SW480 (cell line): ENCODE measurements around the gene PTTG1IP2.
A peak's percentile ranks its signal among the peaks of the same experiment; 100 is the strongest.

Experiments
- DNase-seq: peaks from one replicate; pipeline ENCODE4 v3.0.0-alpha.2; 2016; ENCODE audit warnings: low spot score

Gene PTTG1IP2

DNA sequence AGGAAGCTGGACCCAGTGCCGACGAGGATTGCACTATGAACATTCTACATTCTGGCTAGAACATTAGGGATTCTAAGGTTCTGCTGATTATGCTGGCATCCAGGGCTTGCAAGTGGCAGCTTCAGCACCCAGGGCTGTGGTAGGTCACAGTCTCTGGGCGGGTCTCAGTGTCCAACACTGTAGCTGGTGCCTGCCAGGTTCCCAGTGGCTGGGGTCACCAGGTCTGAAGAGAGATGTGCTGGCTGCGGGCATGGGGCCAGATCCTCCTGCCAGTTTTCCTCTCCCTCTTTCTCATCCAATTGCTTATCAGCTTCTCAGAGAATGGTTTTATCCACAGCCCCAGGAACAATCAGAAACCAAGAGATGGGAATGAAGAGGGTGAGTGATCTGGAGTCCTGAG is at the start of gene PTTG1IP2:
Gene PTTG1IP2 (plus strand): TSS at position 86 of the 400 bp plus-strand sequence. CDS start 148 bp downstream, at position 234.
- no peak for DNase-seq

DNA sequence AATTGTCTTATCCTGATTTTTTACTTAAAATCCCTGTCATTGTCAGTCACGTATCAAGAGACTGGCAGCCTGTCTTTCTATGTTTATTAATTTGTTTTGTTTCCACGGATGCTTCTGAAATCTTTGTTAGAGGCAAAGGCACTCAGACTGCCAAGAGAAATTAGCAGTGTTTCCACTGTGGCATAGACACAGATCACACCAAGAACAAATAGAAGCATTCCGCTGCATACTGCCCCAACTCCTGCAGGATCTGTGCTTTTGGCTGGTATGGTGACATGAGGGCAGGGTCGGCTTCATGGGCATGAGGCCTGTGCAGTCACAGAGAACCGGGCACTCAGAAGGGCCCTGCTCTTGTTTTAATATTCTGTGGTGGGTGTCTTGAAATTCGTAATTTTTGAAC is 47.8 kb upstream of the PTTG1IP2 start:
- DNase-seq, result no peak

DNA sequence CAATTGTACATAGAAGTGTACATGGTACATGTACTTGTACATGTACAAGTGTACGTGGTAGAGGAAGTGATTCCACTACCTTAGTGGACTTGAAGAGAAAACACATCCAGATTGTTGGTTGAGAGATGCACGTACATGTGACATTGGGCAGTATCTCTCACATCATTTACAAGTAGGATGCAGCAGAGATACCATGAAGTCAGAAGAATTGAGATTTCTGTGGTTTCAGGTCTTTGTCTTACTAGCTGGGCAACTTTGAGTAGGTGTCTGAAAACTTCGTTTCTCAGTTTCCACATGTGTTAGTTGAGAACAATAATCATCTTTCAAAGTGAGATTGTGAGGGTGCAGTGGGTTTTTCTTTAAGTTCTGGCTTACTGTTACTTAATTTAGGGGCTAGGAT is 44.7 kb upstream of the PTTG1IP2 start:
- no peak for DNase-seq

DNA sequence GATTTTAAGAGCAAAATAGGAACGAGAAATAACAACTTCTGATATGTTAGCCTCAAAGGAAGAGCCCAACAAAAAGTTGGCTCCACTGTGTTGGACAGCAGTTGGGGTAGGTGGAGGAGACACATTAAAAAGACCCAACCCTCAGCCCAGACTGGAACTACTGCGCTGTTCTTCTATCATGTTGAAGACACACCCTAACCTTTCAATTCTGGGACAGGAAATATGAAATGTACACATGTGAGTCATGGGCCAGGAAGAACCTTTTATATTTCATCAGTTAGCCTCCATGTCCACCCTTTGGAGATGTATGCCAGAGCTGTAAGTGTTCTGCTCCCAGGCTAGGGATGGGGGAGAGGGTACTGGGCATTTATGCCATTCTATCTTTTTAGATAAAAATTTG is 44.1 kb upstream of the PTTG1IP2 start:
- peak; percentile 74 for DNase-seq

DNA sequence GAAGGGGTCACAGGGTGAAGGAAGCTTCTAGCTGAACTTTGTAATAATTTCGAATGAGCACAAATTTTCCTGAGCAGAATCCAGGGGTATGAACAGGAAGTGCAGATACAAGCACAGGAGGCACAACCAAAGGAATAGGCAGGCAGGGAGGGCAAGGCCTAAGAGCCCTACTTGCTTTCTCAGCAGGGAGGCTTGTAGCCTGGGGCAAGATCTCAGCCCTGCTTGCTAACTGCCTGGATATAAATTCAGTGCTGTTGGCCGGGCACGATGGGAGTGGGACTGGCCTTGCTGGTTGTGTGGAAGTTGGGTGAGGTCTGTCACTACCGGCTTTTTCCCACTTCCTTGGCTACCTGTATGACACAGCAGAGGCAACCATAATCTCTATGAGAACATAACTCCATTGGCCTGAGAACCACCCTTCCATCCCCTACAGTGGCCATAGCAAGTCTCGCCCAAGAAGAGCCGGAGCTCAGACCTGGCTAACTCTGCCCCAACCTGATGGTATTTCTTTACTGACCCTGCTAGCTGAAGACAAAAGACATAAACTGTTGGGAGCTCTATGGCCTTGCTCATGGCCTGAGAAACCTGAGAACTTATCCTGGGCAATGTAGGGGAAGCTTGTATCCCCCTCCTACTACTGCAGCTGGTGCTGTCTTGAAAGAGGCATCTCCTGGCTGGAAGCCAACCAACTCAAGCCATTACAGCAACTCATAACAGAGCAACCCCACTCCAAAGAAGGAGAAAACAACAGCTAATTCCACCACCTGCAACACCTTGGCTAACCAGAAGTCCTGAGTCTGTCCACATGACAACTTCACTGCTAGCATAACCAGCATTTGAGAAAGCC is 38.6 kb upstream of the PTTG1IP2 start:
- no peak for DNase-seq

DNA sequence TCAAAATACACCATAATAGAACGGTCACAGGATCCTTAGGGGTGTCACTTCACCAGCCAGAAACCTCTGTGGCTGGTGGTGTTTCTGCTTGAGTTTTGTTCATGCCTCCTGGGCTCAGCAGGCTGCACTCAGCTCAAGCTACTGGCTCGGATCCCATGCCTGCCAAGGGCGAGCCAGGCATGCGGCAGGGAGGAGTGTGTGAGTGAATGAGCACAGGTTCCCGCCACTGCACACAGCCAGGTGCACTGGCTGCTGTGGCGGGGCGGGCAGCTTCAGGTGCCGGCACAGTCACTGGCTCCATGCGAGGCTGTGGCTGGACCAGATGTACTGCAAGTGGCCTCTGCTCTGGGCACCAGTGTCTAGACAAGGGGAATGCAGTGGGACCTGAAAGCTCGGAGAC is 36.7 kb upstream of the PTTG1IP2 start:
- no peak for DNase-seq

DNA sequence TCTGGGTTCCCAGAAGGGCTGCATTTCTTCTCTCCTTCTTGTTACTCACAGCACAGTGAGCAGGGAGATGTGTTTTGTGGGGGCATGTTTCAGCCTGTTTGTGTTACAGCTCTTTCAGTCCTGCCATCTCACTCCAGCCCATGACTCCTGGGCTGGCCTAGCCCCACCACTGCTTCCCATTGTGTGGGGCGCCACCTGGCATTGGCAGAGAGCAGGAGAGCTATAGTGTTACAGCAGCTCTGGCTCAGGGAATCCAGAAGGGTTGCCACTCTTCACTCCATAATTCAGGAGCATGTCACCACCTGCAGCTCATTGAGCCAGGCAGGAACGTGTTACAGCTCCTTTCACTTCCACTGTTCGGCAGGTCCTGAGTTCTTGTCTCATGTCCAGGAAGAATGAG is 36.2 kb upstream of the PTTG1IP2 start:
- no peak for DNase-seq

DNA sequence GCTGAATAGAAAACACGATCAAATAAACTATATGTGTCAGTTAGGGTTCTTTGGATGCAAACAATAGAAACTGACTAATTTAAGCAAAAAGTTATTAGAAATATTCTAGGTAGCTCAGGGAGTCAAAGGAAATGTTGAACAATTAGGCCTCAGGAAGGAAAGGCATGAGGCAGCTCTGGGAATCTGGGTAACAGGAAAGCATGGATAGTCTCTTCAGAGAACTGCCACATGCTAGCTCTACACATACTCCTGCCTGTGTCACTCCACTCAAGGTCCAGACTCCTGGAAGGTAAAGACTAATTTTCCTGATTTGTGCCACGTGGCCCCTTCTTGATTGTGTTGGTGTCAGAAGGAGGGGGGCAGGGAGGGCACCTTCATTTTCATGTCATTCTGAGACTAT is 23.8 kb upstream of the PTTG1IP2 start:
- no peak for DNase-seq

DNA sequence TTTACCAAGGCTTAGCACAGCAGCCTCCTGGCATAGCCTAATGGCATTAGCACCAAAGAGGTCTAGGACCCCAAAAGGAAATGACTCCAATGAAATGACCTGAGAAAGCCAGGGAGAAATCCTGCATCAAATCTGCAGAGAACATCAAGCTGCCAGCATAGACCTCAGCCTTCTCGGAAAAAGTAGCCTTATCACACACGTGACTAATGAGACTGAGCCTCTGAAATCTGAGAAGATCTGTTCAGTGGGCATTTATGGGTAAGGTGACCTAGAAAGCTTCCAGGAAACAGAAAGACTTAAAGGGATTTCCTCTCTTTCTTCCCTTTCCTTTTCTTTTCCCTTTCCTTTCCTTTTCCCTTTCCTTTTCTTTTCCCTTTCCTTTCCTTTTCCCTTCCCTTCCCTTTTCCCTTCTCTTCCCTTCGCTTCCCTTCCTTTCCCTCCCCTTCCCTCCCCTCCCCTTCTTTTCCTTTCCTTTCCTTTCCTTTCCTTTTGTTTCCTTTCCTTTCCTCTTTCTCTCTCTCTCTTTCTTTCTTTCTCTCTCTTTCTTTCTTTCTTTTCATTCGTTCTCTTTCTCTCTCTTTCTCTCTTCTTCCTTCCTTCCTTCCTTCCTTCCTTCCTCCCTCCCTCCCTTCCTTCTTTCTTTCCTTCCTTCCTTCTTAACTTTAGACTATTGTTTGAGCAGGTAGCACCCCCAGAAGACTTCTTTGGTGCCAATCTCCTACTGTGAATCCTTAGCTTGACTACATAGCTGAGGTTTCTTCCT is 23.1 kb upstream of the PTTG1IP2 start:
- no peak for DNase-seq

DNA sequence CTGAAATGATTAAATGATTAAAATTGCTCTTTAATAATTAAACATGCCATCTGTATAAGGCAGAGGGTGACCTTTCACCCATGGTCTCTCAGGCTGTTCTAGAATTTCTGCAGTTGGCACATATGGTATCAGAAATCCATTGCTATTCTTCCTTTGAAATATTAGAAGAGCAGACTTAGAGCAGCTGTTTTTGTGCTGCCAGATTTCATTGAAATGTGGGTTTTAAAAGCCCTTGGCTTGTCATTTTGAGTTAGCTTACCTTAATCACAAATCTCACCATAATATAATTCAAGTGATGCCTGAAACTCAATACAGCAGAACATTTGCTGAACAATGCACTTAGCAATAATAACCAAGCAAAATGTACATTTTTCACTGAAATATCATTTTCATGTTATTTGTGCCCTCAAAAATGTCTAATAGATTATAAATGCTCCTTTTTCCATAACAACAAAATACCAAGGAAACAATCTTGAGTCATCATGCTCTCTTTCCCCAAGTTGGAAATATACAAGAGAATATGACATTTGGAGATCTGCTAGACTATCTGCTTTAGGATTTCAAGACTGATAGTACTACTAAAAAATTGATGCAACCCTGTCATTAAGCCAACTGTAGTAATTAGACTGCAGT is 16.1 kb upstream of the PTTG1IP2 start:
- no peak for DNase-seq

DNA sequence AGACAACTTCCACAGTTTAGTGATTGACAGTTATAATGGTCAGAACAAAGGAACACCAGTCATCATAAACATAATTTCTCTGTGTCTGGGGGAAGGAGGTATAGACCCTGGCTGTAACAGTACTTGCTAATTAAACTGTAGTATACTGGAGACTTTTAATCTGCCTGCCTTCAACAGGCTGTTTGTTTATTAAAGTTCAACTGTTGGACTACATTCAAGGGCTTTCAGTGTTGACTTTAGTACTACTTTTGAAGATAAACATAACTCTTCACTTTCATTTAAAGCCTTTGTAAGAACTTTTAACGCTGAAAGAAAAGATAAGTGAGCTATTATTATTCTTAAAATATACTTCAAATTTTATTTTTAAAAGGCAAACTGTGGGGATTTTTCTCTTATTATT is 15.5 kb upstream of the PTTG1IP2 start:
- no peak for DNase-seq

DNA sequence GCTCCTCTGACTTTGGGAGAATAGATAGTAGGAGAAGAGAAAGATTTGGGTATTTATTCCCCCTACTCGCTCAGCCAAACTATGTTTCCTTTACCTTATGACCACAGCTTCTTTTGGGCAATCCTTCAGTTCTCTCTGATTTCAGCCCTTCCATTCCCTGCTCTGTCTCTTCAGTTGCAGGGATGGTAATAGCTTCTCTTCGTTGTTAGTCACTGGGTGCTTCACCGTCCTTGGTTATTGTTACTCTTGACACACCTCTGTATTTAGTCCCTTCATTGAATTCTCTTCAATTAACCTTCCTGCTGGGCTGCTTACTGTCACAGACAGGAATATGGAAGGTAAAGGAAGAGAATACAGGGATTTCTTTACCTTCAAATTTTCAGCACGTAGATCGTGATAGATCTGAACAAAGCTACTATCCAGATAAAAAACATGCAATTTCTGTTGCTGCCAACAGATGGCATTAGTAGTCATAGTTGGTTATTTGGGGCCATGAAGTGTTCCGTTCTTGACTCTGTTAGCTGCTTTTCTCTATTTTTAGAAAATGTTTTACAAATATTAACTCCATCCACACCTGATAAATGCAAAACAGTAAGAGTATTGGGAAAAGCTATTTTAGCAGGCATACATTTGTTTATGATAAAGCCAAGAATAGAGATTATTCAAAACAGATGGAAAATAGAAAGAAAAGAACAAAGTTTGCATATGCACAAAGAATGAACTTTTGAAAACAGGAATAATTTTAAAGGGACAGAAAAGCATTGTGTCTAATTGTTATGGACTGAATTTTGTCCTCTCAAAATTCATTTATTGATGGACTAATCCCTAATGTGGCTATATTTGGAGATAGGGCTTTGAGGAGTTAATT is 14.0 kb upstream of the PTTG1IP2 start:
- DNase-seq, result peak; percentile 71

DNA sequence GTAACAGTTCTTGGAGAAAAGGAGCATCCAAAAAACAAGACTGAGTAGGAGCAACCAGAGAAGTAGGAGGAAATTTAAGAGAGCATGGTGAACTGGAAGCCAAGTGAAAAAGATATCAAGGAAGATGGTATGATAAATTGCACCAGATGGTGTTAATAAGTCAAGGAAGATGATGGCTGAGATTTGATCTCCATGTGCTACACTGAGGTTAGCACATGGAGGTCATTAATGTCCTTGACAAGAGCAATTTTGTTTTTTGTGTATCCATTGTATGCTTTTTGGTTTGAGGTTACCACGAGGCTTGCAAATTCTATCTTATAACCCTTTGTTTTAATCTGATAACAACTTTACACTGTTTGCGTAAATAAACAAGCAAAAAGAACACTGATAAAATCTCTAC is 11.3 kb upstream of the PTTG1IP2 start:
- DNase-seq, result no peak

DNA sequence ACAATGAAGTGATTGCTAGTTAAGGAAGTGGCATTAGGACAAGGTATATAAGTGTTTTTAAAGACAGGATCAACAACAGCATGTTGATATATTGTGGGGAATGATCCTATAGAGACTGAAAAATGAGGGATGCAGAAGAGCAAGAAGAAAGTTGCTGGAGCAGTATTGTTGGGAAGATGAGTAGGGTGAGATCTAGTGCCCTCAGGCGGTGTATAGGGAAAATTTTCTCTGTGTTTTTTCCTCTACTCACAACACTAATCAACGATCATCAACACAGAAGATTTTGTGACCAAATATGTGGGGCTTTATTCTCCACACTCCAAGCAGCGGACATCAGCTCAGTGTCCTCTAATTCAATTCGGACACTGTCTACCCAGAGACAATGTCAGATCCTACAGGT is 9.6 kb upstream of the PTTG1IP2 start:
- peak; percentile 47 for DNase-seq

DNA sequence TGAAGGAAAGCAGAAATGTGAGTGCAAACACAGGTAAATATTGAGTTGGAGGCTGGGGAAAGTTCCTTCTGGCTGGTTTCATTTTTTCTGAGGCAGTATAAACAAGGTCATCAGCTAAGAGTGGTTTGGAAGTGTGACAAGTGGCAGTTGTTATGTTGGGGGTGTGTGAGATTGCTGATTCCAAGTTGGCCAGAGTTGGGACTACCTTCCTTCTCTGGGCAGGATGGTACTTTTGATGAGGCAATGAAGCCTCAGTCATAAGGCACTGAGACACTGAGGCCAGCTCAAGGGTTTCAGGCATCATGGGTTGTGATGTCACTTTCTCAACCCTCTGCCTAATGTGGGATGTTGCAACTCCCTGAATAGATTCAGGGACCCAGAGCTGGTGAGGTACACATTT is 8.2 kb upstream of the PTTG1IP2 start:
- no peak for DNase-seq

DNA sequence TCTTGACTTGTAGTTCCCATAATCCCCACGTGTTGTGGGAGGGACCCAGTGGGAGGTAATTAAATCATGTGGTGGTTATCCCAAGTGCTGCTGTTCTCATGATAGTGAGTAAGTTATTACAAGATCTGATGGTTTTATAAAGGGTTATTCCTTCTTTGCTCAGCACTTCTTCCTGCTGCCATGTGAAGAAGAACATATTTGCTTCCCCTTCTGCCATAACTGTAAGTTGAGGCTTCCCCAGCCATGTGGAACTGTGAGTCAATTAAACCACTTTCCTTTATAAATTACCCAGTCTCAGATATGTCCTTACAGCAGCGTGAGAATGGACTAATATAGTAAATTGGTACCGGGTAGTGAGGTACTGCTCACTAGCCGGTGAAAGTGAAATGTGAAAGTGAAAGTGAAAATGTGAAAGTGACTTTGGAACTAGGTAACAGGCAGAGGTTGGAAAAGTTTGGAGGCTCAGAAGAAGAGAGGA is 6.2 kb upstream of the PTTG1IP2 start:
- peak; percentile 69 for DNase-seq

DNA sequence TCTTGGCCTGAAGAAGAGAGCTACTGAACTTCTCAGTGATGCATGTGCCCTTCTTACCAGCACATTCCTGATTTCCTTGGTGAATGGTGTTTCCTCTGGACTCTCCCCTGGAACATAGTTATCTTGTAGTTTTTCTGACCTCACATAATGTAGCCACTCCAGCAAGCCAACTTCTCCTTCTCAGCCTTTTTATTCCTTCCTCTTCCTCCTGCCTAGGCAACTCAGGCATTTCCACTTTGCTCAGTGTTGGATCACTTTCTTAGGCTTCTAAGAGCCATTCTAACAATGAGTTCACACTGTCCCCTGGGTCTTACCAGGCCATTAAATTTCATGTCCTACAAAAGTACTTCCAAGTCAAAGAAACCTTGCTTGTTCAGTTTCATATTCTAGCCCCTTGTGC is 3.6 kb upstream of the PTTG1IP2 start:
- DNase-seq, result no peak

DNA sequence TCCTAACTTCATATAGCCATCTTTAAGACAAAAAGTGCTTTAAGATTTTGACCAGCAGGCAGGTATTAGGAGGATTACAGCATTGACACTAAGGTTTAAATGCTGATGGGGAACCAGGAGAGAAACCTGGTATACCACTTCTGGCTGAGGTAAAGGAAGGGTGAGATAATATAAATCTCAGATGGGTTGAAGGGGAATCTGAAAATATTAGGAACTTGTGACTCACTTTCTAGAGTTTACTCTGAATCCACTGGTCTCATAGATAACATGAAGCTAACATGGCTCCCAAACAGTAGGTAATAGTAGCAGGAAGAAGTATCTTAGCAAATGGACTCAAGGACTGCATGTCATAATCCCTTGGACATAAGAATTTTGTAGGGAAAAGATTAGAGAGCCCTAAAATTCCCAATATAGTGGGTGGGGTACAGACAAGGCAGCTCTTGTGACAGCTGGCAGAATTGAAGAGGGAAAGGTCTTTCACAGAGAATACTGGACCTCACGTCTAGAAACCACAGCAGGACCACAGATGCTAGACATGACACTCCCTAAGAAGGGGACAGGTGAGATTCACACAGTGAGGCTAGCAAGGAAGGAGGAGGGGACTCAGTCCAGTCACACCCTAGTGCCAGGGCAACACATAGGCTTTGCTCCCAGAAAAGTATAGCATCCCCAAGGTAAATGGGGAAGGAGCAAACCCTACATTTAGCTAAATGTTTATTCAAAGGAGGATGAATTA is 3.5 kb downstream of the PTTG1IP2 start:
- no peak for DNase-seq

DNA sequence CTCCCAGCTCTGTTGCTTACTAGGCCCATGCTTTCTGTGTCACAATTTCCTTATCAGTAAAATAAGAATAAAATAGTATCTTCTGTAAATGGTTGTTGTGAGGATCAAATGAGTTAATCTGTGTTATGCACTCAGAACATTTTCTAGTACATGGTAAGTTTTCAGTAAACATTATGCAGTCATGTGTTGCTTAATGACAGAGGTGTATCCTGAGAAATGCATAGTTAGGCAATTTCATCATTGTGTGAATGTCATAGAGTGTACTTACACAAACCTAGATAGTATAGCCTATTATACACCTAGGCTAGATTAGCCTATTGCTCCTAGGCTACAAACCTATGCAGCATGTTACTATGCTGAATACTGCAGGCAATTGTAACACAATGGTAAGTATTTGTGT is 4.4 kb downstream of the PTTG1IP2 start:
- no peak for DNase-seq

DNA sequence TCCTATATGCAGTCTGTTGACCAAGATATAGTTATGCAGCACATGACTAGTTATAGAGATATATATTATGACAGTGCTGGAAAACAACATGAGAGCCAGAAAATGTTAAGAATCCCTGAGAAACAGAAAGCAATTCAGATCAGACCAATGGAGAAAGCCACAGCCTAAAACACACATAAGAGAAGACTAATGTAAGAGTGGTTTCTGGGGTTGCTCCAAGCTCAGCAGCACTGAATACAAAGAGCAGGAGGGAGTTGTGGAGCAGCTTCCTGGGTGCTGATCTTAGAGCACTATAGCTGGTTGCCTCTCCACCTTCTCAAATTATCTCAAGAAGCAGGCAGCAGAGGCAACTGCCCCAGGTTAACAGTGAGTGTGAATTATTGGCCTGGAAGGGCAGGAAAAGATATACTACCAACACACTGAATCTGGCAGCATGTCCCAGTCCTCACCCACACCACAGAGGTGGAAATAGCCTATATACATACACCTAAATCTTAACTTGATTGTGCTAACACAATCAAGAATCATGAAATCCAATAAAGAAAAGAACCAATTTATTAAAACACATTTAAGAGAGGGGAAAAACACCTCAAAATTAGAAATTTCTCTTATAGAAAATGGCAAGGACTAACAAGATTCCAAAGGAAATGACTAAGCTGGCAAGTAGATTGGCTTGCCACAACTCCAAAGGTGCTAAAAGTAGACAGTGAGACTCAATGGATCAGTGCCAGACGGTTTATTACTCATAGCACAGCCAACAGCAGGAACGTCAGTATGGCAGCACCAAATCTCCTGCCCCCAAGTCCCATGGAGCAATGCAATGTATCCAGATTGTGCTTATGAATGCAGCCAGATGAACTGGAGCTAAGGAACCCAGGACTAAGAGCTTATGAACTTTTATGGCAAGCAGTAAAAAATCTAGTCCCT is 5.1 kb downstream of the PTTG1IP2 start:
- no peak for DNase-seq
